NCI-H774 (cell line): Measurements from ENCODE around the gene BRCC3.

ENCODE experiments used
- DNase-seq: peaks from one replicate; lab custom pipeline; 2025; lab: John Stamatoyannopoulos, UW

The BRCC3 gene

DNA sequence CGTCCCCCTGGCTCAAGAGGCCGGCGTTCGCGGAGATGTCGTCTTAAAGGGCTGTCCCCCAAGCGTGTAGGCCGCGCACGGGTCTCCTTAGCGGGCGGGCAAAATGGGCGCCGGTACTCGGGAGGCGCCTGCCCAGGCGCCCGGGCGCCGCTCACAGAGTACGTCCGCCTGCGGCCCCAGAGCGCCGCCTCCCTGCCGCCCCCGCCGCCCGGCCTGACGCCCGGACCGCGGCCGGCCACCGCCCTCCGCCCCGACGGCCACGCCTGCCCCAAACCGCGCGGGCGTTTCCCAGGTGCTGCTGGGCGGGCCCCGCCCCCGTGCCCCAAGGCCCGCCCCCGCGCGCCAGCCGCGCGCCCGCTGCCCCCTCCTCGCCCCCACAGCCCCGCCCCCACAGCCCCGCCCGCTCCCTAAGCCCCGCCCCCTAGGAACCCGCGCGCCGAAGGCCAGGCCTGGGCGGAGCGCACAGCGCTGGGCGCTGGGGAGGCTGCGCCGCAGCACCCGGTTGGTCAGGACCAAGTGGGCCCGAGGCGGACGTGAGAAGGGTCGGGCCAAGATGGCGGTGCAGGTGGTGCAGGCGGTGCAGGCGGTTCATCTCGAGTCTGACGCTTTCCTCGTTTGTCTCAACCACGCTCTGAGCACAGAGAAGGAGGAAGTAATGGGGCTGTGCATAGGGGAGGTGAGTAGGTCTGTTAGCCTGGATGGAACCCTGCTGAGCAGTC lies at the start of gene BRCC3, which contains the start of the genes CMC4 and MTCP1:
Gene BRCC3, plus strand, starts transcription at position 534 of the 719 bp plus-strand sequence. Its CDS starts 20 bp downstream, at position 554.
Gene CMC4, minus strand, starts transcription at position 162 of the 719 bp plus-strand sequence. CDS start 7,113 bp downstream, outside the sequence.
Gene MTCP1, minus strand, starts transcription at position 162 of the 719 bp plus-strand sequence. CDS start 5,126 bp downstream, outside the sequence.
- DNase-seq = peak; percentile 95

DNA sequence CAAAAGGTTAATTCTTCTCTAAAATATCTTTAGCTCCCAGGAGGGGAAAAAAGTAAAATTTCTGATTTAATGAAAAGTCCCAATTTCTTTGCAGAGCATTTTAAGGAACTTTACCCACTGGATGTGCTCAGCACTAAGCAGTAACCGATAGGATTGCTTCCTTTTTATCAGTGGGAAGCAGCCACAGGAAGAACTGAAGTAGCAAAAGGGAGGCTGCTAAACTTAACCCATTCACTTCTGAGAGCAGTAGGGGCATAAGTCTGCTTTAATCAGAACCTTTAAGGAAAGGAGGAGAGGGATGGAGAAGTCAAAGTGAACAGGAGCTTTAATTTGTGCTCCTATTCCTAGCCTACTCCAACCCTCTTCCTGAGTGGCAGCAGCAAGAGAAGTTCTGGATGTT lies 48.7 kb upstream of the BRCC3 start, which contains the start of gene F8:
Gene F8, minus strand, starts transcription at position 139 of the 400 bp plus-strand sequence. CDS start 171 bp downstream, outside the sequence.
- no peak for DNase-seq

DNA sequence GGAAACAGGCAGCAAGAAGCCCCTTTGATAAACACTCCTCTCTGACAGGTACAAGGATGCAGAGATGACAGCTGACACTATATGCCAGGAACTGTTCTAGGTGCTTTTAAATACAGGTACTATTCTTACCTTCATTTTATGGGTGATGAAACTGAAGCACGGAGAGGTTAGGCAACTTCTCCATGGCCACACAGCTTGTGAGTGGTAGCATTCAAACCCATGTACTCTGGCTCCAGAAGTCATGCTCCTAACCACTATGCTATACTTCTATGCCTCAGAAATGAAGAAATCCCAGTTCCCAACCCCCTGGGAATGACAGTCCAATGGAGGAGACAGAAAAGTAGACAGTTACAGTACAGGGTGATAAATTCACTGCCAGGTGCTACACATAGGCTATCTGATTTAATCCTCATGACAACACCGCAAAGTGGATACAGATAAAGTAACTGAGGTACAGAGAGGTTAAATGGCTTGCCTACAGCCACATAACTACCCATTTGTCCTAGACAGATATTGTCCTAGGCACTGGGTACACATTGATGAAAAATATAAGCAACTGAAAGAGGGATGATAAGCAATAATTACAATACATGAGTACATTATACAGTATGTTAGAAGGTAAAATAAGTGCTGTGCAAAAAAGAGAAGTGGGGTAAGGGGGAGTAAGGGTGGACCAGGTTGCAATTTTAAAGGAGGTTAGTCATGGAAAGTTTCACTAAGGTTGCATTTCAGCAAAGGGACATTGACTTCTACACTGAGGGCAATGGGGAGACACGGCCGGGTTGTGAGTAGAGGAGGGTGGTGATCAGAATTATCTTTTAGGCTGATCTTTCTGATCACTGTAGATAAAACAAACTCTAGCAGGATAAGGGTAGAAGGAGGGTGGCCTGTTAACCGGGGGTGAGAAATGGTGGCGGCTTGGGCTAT lies 47.1 kb upstream of the BRCC3 start:
- DNase-seq = no peak

DNA sequence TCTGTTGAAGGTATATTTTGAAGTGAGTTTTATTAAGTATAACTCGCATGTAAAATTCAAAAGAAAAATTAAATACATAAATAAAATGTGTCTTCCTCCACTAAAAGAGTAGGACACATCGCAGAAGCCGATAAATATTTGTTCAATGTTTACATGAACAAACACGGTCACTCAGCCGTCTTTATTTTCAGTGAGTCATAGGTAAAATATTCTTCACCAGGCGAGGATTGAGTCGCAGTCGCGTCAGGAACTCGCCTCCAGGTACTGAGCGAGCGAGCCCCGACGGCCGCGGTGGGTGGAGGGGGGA lies 44.9 kb upstream of the BRCC3 start:
- DNase-seq = no peak

GRCh38 chrX:155026727-155027508 lies 44.4 kb upstream of the BRCC3 start, which contains the start of gene FUNDC2:
FUNDC2 (plus strand) TSS chrX:155026844; CDS start chrX:155026939, 95 bp downstream.
- DNase-seq = peak; percentile 98

DNA sequence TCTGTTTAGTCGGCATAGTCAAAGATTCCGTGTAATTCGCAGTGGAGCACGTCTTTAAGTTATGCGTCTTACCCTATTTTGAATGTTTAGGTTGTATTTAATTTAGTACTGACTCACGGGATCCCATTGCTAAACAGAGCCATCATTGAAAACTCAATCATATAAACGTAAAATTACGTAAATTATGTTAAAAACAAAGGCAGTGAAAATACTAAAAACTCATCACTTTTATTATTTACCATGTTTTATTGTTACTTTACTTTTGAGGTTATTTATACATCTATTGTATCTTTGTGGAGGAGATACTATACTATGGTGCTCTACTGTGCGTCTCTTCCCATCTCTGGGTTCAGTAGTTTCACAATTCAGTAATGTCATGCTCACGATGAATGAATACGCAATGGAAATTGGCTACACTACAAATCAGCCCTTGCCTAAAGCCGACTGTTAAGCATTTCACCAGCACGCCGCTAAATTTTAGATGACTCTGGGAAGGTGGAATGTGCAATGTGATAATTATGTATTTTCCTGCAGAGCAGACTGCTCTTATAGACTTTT lies 43.7 kb upstream of the BRCC3 start:
- DNase-seq = peak; percentile 14

DNA sequence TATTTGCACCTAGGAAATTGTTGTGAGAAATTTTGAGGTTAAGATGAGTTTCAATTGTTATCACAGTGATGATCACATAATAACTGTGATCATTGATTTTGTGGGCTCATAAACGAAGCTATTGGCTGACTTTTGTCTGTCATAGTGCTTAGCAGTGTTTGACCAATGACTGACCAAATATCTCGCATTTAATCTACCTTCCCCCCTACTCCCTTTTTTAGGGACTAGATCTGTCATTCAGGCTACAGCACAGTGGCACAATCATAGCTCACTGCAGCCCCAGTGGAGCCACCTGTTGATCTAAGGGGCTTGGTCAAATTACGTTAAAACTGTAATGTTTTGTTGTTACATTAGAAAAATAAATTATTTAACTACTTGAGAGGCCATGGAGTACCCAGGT lies 43.2 kb upstream of the BRCC3 start:
- no peak for DNase-seq

DNA sequence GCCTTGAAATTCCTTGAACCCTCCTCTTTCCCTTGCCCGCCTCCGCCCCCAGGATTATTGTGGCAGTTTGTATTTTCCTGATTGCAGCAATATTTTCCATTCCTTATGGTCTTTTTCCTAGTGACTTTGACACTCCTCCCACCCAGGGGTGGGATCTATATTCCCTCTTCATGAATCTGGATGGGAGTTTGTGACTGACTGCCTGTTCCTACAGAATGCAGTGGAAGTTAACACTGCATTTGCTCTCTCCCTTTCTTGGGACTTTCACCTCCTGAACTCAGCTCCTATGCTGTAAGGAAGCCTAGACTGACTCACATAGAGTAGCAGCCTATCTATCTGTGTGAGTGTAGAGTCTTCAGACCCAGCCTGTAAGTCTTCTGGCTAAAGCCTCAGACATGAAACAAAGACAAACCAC lies 42.4 kb upstream of the BRCC3 start:
- no peak for DNase-seq

DNA sequence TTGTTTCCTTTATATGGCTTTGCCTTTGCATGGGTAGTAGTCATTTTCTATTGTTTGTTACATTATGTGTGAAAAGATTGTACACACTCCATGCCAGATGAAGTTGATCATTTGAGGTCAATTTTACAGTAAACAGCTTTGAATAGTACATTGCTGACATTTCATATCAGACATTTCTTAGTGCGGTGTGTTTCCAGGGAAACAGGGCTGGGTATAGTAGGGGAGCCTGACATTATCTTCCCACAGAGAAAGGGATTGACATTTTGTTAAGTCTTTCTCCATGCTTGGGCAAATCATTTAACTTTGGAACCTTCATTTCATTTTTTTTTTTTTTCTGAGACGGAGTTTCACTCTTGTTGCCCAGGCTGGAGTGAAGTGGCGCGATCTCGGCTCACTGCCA lies 39.7 kb upstream of the BRCC3 start:
- DNase-seq = no peak

- DNase-seq = no peak
These were observed 35.6 kb upstream of the BRCC3 start for GRCh38 chrX:155035688-155036087.

DNA sequence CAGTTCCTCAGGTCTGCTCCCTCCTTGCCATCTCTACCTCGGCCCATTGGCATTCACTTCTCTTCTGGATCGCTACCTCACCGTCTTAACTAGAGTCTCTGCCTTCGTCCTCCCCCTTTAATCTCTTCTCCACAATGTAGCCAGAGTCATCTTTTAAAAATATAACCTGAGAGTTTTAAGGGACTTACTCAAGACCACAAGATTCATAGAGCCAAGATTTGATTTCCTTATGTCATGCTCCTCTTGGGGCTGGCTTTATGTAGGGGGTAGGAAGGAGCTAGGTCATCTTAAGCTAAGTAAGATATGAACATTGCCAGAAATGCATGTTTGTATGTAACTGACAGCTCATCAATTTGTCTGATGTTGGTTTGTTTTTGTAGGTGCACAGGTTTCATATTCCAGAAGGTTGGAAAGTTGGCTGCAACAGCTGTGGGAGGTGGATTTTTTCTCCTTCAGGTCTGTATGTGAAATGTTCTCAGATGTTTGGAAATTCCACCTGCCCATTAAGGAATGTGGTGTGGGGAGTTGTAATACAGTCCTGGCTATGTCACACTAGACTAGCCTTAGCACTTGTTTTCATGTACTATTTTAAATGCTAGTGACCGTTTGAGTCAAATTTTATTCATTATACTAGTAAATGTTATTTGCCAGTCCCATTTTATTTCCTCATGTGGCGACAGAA lies 25.0 kb upstream of the BRCC3 start:
- no peak for DNase-seq

DNA sequence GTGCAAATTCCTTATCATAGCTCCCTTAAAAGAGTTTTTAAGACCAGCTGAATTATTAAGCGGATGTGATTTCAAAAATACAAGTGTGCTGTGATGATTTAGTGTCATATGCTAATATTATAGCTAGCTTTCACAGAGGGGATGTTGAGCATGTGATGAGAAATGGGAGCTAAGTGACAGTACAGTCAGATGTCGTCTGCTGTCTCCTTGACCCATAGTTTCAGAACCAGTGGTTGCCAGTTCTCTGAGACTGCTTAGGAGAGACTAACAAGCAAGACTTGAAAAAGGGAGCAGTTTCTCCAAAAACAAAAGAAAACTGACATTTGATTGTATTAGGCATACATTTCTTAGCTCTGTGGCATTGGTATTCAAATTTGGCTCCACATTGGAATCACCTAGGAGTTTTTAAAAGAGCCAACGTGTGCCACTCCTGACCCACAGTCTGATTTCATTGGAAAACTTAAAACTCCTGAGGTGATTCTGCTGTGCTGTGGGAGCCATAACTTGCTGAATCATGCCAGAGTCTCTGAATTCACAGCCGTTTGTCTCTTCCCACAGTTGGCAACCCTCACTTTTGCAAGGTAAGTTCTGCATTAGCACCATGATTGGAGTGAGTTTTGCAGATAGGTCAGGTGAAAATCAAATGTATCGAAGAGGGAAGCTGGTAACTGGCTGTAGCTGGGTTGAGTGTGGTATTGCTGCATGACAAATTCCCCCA lies 24.3 kb upstream of the BRCC3 start:
- DNase-seq = no peak

DNA sequence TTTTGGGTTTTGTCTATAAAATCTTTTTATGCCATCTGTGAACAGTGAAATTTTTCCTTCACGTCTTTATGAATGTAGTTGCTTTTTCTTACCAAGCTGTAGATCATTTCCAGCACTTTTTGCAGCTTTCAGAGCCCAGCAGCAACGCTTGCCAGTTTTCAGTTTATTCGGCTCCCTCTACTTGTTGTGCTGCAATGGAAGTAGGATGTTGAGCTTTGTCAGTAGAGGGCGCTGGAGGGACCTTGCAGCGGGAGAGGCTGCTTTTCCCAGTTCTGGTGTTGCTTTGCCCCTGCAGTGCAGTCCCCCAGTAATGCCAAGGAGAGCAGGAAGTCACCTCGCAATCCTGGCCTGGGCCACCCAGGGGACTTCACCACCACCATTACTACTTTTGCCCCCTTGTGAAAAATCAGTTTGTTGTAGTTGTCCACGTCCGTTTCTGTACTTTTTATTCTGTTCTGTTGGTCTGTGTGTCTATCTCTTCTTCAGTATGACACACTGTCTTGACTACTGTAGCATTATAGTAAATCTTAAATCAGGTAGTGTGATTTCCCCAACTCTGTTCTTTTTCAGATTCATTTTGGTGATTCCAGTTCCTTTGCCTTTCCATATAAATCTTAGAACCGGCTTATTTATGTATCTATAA lies 22.2 kb upstream of the BRCC3 start:
- no peak for DNase-seq

- DNase-seq = no peak
These were observed 18.4 kb upstream of the BRCC3 start for GRCh38 chrX:155052738-155053498.

DNA sequence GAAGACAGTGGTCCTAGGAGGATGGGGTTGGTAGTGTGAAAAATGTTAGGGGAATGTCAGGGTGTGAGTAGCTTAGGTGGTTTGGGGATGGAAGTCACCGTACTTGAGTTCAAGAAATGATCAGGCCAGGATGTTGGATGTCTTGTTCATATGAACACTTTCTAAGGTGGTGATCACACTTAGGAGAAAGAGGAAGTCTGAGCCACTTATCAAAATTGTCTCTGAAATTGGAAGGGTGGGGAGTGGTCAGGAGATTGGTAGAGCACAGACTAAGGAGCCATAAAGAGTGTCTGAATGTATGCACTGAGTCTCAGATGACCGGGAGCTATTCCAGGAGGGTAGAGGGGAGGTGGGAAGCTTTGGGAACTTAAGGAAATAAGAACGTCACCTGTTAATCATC lies 17.7 kb upstream of the BRCC3 start:
- no peak for DNase-seq

GRCh38 chrX:155054255-155054654 lies 17.1 kb upstream of the BRCC3 start:
- no peak for DNase-seq

- DNase-seq = no peak
These were observed 15.8 kb upstream of the BRCC3 start for GRCh38 chrX:155055494-155055893.

GRCh38 chrX:155056471-155056870 lies 14.8 kb upstream of the BRCC3 start:
- DNase-seq = no peak
